Activated T-helper 1 cell treated with anti-CD3 and anti-CD28 coated beads, Interleukin-12 subunit alpha, Interleukin-12 subunit beta, Interleukin-2, Interleukin-4 antibody, amounts not matched to agents 30 ng/mL and 10 ng/mL and 1 ng/mL, durations not matched to agents 14 hours and 24 hours and 36 hours (primary cell): Measurements from ENCODE around the gene LCORL. TPM values are rescaled to one million over a fixed set of nuclear protein-coding genes. Genes with fewer than 3 reads are reported as not detected.
"Not testable (repeated sequence)": the region's sequence is repeated elsewhere in the genome, so short reads cannot be mapped to it uniquely, and the experiment has no call there.

Experiments used
- DNase-seq: peaks from one replicate; pipeline ENCODE4 v3.0.0; 2021; ENCODE audit warnings: low spot score
- H3K27ac Mint-ChIP-seq: one replicate; pipeline ENCODE4 v1.8.0; 2021; ENCODE audit warnings: mild to moderate bottlenecking, mixed read lengths
- H3K27me3 Mint-ChIP-seq: one replicate; pipeline ENCODE4 v1.8.0; 2022; ENCODE audit warnings: mild to moderate bottlenecking, moderate library complexity, mixed read lengths; ENCODE audit not compliant: insufficient read depth
- H3K36me3 Mint-ChIP-seq: one replicate; pipeline ENCODE4 v1.8.0; 2021; ENCODE audit warnings: low read depth, mixed read lengths
- H3K4me1 Mint-ChIP-seq: one replicate; pipeline ENCODE4 v1.8.0; 2021; ENCODE audit warnings: low read depth, mixed read lengths
- H3K4me3 Mint-ChIP-seq: one replicate; pipeline ENCODE4 v1.8.0; 2021; ENCODE audit warnings: mild to moderate bottlenecking, moderate library complexity, mixed read lengths
- H3K9me3 Mint-ChIP-seq: one replicate; pipeline ENCODE4 v1.8.0; 2021; ENCODE audit warnings: mixed read lengths
- intact Hi-C: fragments of 100-400 bp; cut with micrococcal nuclease; formaldehyde crosslinking; loops from one replicate; pipeline ENCODE4 v1.15.1; 2024
- total RNA-seq: library from RNA; stranded (reverse); gene quantifications from 2 replicates; pipeline ENCODE4 v1.2.3, GENCODE V29; 2022

Gene LCORL
- total RNA-seq, 1 donor from 2014 or later: 8.7 TPM

DNA sequence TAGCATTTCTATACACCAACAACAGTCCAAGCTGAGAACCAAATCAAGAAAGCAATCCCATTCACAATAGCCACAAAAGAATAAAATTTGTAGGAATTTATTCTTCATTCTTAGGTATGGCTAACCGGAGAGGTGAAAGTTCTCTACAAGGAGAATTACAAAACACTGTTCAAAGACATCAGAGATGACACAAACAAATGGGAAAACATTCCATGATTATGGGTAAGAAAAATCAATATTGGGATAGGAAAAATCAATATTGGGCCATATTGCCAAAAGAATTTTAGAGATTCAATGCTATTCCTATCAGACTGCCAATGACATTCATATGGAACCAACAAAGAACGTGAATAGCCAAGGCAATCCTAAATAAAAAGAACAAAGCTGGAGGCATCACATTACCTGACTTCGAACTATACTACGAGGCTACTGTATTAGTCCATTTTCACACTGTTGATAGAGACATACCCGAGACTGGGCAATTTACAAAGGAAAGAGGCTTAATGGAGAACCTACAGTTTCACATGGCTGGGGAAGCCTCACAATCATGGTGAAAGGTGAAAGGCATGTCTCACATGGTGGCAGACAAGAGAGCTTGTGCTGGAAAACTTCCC is 161.7 kb downstream of the LCORL start:
- Mint-ChIP-seq H3K4me1 (no peaks in the 10 kb centered on the region), H3K27ac (no peak overlapping the region), H3K36me3 (no peaks in the 10 kb centered on the region), H3K4me3 (no peak overlapping the region), H3K9me3 (peaks cover 20% of the 10 kb centered on the region), H3K27me3 (peaks cover 2% of the 10 kb centered on the region)
- no peak for DNase-seq
- intact Hi-C loops: no loop called here

DNA sequence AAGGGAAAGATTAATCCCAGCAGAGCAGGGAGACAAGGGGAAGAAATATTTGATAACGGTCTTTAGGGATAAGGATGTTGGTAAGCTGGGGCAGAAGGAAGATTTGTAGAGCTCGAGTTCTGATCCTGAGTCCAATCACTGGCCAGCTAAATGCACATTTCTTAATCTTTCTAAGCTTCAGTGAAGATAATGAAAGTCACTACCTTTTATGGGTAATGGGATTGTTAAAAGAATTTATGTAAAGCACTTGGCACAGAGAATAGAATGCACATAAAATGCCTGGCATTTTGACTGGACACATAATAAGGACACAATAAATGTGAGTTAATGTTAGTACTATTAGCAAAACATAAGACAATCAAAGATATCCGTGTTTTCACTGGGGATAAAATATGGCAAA is 167.5 kb downstream of the LCORL start:
- H3K27ac Mint-ChIP-seq: no peak overlapping the region
- intact Hi-C loops: no loop called here
- H3K27me3 Mint-ChIP-seq: peaks cover 2% of the 10 kb centered on the region
- no peak overlapping the region for H3K4me3 Mint-ChIP-seq
- H3K4me1 Mint-ChIP-seq: no peaks in the 10 kb centered on the region
- no peak for DNase-seq
- H3K36me3 Mint-ChIP-seq: no peaks in the 10 kb centered on the region
- H3K9me3 Mint-ChIP-seq: peaks cover 4% of the 10 kb centered on the region

DNA sequence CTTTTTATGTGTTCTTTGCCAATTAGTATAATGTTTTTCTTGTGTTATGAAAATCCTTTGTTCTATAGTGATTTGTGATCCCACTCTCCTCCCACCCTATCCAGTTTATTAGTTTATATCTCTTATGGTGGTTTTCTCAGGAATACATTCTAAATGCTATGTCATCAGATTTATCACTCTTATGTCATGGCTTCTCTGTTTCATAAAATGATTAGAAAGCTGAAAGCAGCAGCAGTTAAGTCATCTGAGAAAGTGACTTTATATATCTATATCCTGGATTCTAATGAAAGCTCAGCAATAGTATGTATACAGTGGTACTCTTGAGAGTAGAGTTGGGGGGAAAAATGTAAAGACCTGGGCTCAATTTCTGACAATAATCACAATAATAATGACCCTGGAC is 169.6 kb downstream of the LCORL start:
- H3K9me3 Mint-ChIP-seq: no peaks in the 10 kb centered on the region
- peaks cover 3% of the 10 kb centered on the region for H3K36me3 Mint-ChIP-seq
- H3K27ac Mint-ChIP-seq: no peak overlapping the region
- H3K4me1 Mint-ChIP-seq: no peaks in the 10 kb centered on the region
- H3K4me3 Mint-ChIP-seq: no peak overlapping the region
- intact Hi-C loops: no loop called here
- no peak for DNase-seq
- H3K27me3 Mint-ChIP-seq: no peaks in the 10 kb centered on the region

DNA sequence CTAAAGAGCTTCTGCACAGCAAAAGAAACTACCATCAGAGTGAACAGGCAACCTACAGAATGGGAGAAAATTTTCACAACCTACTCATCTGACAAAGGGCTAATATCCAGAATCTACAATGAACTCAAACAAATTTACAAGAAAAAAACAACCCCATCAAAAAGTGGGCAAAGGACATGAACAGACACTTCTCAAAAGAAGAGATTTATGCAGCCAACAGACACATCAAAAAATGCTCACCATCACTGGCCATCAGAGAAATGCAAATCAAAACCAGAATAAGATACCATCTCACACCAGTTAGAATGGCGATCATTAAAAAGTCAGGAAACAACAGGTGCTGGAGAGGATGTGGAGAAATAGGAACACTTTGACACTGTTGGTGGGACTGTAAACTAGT is 171.3 kb downstream of the LCORL start:
- DNase-seq, H3K27ac Mint-ChIP-seq, intact Hi-C loops, H3K9me3 Mint-ChIP-seq, H3K4me1 Mint-ChIP-seq, H3K4me3 Mint-ChIP-seq, H3K27me3 Mint-ChIP-seq: not testable (repeated sequence)
- H3K36me3 Mint-ChIP-seq: peaks cover 16% of the 10 kb centered on the region

DNA sequence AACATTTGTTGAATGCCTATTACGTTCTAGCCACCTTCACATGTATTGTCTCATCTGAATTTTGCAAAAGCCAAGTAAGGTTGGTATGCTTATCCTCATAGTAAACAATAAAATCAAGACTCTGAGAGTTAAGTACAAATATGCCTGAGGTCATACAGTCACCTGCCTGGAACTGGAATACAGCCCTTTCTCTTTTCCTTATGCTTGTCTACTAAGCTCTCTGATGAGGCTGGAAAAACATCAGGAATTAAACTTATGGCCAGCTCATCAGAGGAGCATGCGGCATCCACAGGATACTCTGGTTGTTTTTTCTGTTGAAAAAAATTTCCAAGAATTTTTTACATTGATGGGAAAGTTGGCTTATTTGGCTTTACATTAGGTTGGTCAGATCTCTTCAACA is 175.3 kb downstream of the LCORL start:
- Mint-ChIP-seq H3K4me1 (no peaks in the 10 kb centered on the region), H3K9me3 (no peaks in the 10 kb centered on the region), H3K36me3 (peaks cover 47% of the 10 kb centered on the region), H3K27ac (no peak overlapping the region), H3K4me3 (no peak overlapping the region), H3K27me3 (no peaks in the 10 kb centered on the region)
- intact Hi-C loops: no loop called here
- no peak for DNase-seq

DNA sequence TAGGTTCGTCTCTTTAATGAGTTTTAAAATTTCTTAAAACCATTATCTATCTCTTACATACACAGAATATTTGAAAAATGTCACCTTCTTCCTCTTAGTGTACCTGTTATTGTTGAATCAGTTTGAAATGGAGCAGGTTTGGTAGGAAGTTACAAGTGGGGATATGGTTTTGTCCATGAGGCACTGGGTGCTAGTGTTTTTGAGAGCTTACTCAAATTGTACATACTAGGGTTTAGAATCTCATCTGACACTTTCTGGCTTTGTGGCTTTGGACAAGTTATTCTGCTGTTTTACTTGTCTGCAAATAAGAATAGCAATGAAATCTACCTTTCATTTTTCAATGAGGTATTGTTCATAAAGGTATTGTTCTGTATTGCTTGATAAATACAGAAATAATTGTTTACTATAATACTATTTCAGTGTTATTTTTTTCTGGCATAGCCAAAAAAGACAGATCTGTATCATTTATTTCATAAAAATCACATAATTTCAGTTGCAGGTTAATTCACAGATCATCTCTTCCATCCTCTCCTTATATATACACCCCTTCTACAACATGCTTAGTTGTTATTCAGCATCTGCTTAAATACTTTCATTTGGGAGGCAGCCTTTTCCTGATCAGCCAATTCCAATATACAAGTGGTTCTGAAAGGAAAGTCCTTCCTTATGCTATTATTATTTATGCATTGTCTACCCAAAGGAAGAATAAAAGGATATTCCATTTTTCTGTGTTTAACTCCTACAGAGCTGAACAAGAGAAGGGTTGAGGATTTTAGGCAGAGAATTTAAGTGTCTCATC is 197.5 kb downstream of the LCORL start:
- intact Hi-C loops: no loop called here
- no peak for DNase-seq
- Mint-ChIP-seq H3K27ac (peak overlapping the region; percentile 57), H3K4me1 (peaks cover 47% of the 10 kb centered on the region), H3K27me3 (no peaks in the 10 kb centered on the region), H3K4me3 (peak overlapping the region; percentile 6), H3K9me3 (peaks cover 6% of the 10 kb centered on the region), H3K36me3 (peaks cover 46% of the 10 kb centered on the region)

DNA sequence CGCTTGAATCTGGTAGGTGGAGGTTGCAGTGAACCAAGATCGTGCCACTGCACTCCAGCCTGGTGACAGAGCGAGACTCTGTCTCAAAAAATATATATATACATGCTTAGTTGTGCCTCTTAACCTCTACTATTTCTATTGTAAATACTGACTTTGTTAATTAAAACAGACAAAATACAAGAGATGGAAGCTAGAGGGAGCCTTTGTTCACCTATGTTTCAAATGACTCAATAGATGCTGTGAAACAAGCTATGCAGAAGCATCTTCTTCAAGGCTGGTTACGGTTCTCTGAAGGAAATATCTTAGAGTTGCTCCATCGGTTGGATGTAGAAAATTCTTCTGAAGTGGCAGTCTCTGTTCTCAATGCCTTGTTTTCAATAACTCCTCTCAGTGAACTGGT is 204.5 kb downstream of the LCORL start:
- H3K9me3 Mint-ChIP-seq: no peaks in the 10 kb centered on the region
- H3K27me3 Mint-ChIP-seq: no peaks in the 10 kb centered on the region
- intact Hi-C loops: loop anchor here (1.0 to 10.0 kb wide), 3 partner anchors 550 to 1592 kb away; partner anchors contain the start of gene TAPT1
- H3K4me3 Mint-ChIP-seq: peak overlapping the region; percentile 51
- no peak for DNase-seq
- H3K4me1 Mint-ChIP-seq: peaks cover 66% of the 10 kb centered on the region
- H3K27ac Mint-ChIP-seq: peak overlapping the region; percentile 63
- peaks cover 27% of the 10 kb centered on the region for H3K36me3 Mint-ChIP-seq

DNA sequence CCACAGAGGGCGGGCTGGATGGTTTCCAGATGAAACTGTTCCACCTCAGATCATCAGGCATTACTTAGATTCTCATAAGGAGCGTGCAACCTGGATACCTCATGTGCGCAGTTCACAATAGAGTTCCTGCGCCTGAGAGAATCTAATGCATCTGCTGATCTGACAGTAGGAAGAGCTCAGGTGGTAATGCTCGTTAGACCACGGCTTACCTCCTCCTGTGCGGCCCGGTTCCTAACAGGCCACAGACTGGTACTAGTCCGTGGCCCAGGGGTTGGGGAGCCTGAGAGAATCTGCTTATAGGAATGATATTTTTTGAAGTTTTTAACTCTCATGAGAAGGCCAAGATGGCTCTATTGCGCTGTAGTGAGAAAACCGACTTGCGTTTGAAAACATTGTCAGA is 205.4 kb downstream of the LCORL start:
- peaks cover 26% of the 10 kb centered on the region for H3K36me3 Mint-ChIP-seq
- H3K4me1 Mint-ChIP-seq: peaks cover 64% of the 10 kb centered on the region
- intact Hi-C loops: loop anchor here (10.0 kb wide), 1 partner anchor 1591 kb away; the partner anchor contains the start of gene TAPT1
- no peak overlapping the region for H3K4me3 Mint-ChIP-seq
- peak overlapping the region; percentile 22 for H3K27ac Mint-ChIP-seq
- no peaks in the 10 kb centered on the region for H3K27me3 Mint-ChIP-seq
- DNase-seq: no peak
- H3K9me3 Mint-ChIP-seq: no peaks in the 10 kb centered on the region

DNA sequence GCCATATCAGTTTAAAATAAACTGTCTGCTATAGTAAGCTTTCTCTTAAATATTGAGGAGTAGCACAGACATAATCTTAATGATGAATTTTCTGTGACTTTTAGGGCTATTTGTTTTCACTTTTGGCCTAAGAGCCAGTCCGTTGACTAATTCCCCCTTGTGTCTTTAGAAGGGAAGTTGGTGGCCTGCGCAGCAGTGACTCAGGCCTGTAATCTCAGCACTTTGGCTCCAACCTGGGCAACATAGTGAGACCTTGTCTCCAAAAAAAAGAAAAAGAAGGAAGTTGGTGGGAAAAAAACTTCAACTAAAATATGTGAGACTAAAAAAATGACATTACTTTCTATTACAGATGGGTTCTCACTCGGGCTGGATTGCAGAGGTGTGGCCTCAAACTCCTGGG is 207.4 kb downstream of the LCORL start:
- Mint-ChIP-seq H3K9me3 (no peaks in the 10 kb centered on the region), H3K4me1 (peaks cover 65% of the 10 kb centered on the region), H3K4me3 (no peak overlapping the region), H3K36me3 (peaks cover 30% of the 10 kb centered on the region), H3K27me3 (no peaks in the 10 kb centered on the region), H3K27ac (no peak overlapping the region)
- intact Hi-C loops: loop anchor here (5.0 to 10.0 kb wide), 2 partner anchors 477 to 1589 kb away; partner anchors contain the start of gene TAPT1
- DNase-seq: no peak

DNA sequence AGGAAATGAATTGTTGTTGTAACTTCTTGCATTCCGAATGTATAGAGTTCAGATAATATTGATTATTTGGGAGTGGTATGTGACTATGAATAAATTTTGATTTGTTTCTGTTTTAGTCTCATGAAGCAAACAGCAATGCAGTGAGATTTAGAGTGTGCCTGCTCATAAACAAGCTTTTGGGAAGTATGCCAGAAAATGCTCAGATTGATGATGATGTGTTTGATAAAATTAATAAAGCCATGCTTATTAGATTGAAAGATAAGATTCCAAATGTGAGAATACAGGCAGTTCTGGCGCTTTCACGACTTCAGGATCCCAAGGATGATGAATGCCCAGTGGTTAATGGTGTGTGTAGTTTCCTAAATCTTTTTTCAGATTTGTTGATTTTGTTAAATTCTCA is 208.8 kb downstream of the LCORL start:
- no peak overlapping the region for H3K27ac Mint-ChIP-seq
- no peak for DNase-seq
- peak overlapping the region; percentile 97 for H3K4me3 Mint-ChIP-seq
- H3K27me3 Mint-ChIP-seq: no peaks in the 10 kb centered on the region
- H3K9me3 Mint-ChIP-seq: no peaks in the 10 kb centered on the region
- H3K4me1 Mint-ChIP-seq: peaks cover 69% of the 10 kb centered on the region
- H3K36me3 Mint-ChIP-seq: peaks cover 28% of the 10 kb centered on the region
- intact Hi-C loops: loop anchor here (5.0 to 10.0 kb wide), 2 partner anchors 476 to 1588 kb away; partner anchors contain the start of gene TAPT1

DNA sequence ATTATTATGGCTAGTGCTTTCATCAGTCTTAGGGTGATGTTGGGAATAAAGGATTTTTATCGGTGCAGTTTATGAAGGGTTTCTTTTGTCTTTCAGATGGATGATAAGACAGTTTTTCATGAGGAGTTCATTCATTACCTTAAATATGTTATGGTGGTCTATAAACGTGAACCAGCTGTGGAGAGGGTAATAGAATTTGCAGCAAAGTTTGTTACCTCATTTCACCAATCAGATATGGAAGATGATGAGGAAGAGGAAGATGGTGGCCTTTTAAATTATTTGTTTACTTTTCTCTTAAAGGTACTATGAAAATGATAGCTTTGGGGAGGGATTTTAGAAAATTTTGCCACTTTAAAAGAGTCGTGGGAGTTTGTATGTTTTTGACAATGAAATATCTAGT is 209.4 kb downstream of the LCORL start:
- Mint-ChIP-seq H3K36me3 (peaks cover 28% of the 10 kb centered on the region), H3K4me1 (peaks cover 69% of the 10 kb centered on the region), H3K27ac (peak overlapping the region; percentile 95), H3K9me3 (no peaks in the 10 kb centered on the region), H3K4me3 (peak overlapping the region; percentile 97), H3K27me3 (no peaks in the 10 kb centered on the region)
- no peak for DNase-seq
- intact Hi-C loops: loop anchor here (5.0 to 10.0 kb wide), 2 partner anchors 475 to 1587 kb away; partner anchors contain the start of gene TAPT1

DNA sequence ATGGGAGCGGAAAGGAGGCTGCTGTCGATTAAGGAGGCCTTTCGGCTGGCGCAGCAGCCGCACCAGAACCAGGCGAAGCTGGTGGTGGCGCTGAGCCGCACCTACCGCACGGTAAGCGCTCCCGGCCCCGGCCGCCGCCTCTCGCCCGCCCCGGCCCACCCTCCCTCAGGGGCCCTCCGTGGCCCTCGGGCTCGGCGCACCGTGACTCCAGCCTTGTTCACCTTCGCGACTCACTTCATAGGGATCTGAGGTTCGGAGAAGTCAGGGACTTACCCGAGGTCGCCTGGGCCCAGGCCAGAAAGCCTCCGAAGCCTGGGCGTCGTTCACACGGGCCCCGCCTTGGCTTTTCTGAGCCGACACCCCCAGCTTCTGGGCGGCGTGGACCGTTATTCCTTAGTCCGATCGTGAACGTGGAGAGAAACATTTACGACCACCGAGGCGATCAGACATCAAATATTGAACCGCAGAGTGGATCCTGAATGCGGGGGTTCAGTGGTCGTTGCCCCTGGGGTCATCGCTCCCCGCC is 210.4 kb downstream of the LCORL start:
- DNase-seq: no peak
- peaks cover 26% of the 10 kb centered on the region for H3K36me3 Mint-ChIP-seq
- H3K9me3 Mint-ChIP-seq: no peaks in the 10 kb centered on the region
- peak overlapping the region; percentile 95 for H3K27ac Mint-ChIP-seq
- no peaks in the 10 kb centered on the region for H3K27me3 Mint-ChIP-seq
- H3K4me3 Mint-ChIP-seq: peak overlapping the region; percentile 97
- intact Hi-C loops: loop anchor here (2.0 to 10.0 kb wide), 4 partner anchors 246 to 1586 kb away; partner anchors contain the start of genes QDPR and TAPT1
- H3K4me1 Mint-ChIP-seq: peaks cover 72% of the 10 kb centered on the region
